Prostate gland (tissue), 2 donors: ENCODE data around the gene NIF3L1. TPM values are rescaled to one million over a fixed set of nuclear protein-coding genes. Genes with fewer than 3 reads are reported as not detected.

Experiments used
- DNase-seq: peaks from one replicate; pipeline ENCODE4 v3.0.0-alpha.2; 2019; ENCODE audit warnings: low spot score
- H3K27ac ChIP-seq, 2 donors: fragments of 200-600 bp; sonication (generic); 2 replicates each; pipeline ENCODE4 v1.5.1; 2017 to 2019
- H3K27me3 ChIP-seq: fragments of 200-600 bp; sonication (generic); replicated peaks from 2 replicates; pipeline ENCODE4 v1.5.1; 2019; ENCODE audit not compliant: insufficient read depth
- H3K36me3 ChIP-seq, 2 donors: fragments of 200-600 bp; sonication (generic); 1 replicate in 1 of 2; 2 replicates in 1 of 2; pipeline versions ENCODE4 v1.5.1 to v1.8.1; 2017 to 2019
- H3K4me1 ChIP-seq: fragments of 200-600 bp; sonication (generic); replicated peaks from 2 replicates; pipeline ENCODE4 v1.5.1; 2019
- H3K4me3 ChIP-seq, 2 donors: fragments of 200-600 bp; sonication (generic); 2 replicates each; pipeline ENCODE4 v1.5.1; 2017 to 2019
- H3K9me3 ChIP-seq: fragments of 200-600 bp; sonication (generic); 2 replicates; pipeline ENCODE4 v1.5.1; 2017
- POLR2A ChIP-seq: fragments of 450-650 bp; IDR thresholded peaks from one replicate; pipeline ENCODE4 v1.6.1; 2016; ENCODE audit warnings: antibody characterized with exemption, mild to moderate bottlenecking
- POLR2AphosphoS5 ChIP-seq: sonication (generic); formaldehyde crosslinking; IDR thresholded peaks from one replicate; pipeline ENCODE4 v1.6.1; 2017; ENCODE audit warnings: antibody characterized with exemption
- WGBS: methylation state at CpG from one replicate; pipeline ENCODE4 v1.1.5; 2018; 5-methylcytosine and 5-hydroxymethylcytosine counted together
- intact Hi-C: fragments of 100-400 bp; cut with DNase I; formaldehyde crosslinking; loops from one replicate; pipeline ENCODE4 v1.14.2; 2022
- total RNA-seq, 2 donors: library from RNA; depleted of rRNA; stranded (reverse); fragments of >200 nt; gene quantifications; one replicate each; pipeline ENCODE4 v1.1.0, GENCODE V29; 2016
- TF ChIP-seq, protein P1 (sequence below), 4 experiments: fragments of 200-600 bp in 2 of 4; fragments of 450-650 bp in 2 of 4; sonication (generic) in 2 of 4; IDR thresholded peaks; 1 replicate in 3 of 4; 2 replicates in 1 of 4; pipeline ENCODE4 v1.5.1; 2016 to 2019; ENCODE audit warnings: antibody characterized with exemption in 4 of 4, mild to moderate bottlenecking in 2 of 4, moderate library complexity in 2 of 4

NIF3L1 gene
- total RNA-seq, 2 donors from 2014 or later = 22.4 to 27.7 TPM

DNA sequence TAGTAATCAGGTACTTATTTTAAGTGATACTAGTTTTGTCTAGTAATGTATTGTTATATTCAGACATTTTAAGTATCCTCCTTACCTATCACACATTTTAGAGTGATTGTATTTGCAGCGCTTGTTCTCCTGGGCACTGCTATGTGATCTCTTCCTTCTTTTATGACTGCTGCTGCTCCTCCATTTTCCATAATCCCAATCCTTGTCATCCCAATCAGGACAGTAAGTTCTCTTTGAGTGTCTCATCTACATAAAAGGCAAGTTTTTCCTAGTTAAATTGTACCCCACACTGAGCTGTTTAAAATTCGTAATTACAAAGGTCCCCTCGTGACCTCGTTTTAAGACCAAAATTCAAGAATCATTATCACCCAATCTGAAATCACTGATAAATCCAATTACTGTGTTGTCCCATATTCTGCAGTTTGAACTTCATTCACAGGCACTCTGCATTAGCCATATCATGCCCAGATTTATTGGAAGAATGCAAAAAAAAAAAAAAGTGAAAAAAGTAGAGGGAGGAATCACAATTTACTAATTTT is 27.5 kb upstream of the NIF3L1 start:
- TF ChIP-seq, protein P1, sequence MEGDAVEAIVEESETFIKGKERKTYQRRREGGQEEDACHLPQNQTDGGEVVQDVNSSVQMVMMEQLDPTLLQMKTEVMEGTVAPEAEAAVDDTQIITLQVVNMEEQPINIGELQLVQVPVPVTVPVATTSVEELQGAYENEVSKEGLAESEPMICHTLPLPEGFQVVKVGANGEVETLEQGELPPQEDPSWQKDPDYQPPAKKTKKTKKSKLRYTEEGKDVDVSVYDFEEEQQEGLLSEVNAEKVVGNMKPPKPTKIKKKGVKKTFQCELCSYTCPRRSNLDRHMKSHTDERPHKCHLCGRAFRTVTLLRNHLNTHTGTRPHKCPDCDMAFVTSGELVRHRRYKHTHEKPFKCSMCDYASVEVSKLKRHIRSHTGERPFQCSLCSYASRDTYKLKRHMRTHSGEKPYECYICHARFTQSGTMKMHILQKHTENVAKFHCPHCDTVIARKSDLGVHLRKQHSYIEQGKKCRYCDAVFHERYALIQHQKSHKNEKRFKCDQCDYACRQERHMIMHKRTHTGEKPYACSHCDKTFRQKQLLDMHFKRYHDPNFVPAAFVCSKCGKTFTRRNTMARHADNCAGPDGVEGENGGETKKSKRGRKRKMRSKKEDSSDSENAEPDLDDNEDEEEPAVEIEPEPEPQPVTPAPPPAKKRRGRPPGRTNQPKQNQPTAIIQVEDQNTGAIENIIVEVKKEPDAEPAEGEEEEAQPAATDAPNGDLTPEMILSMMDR (IDR thresholded peaks at IDR 0.05) = no peak
- TF ChIP-seq POLR2AphosphoS5 (no peak), POLR2A (no peak)

DNA sequence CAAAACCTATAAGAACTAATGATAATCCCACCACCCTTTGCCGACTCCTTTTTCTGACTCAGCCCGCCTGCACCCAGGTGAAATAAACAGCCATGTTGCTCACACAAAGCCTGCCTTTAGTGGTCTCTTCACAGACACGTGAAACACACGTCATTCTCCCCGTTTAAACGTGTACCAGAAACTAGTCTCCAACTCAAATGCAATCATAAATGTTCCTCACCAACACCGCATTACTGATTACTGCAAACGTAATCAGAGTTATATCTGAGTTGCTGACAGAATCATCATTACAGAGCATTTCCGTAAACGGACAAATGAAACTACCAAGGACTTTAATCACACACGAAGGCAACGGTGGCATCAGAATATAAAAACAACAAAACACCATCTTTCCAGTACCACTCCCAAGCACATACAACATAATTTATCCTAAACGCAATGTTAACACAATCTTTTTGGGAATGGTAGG is 26.6 kb upstream of the NIF3L1 start:
- peaks cover 5% of the 10 kb centered on the region for H3K4me1 ChIP-seq
- peaks cover 2 to 8% of the 10 kb centered on the region in 2 donors for H3K36me3 ChIP-seq
- 0% methylated on average over 13 of the region's 13 CpGs for WGBS
- TF ChIP-seq, protein P1 (IDR thresholded peaks at IDR 0.05) = no peak
- peak; percentile 91 for TF ChIP-seq POLR2AphosphoS5
- TF ChIP-seq POLR2A = peak; percentile 81
- H3K4me3 ChIP-seq = peak overlapping the region; percentile 87 to 90
- H3K27me3 ChIP-seq = no peaks in the 10 kb centered on the region
- H3K9me3 ChIP-seq = no peaks in the 10 kb centered on the region
- intact Hi-C loops = no loop called here
- peak; percentile 55 for DNase-seq
- H3K27ac ChIP-seq = peak overlapping the region; percentile 100

More for the DNA sequence above, 27.5 kb upstream of the NIF3L1 start:
- H3K27ac ChIP-seq = peak overlapping the region; percentile 100
- peak overlapping the region; percentile 87 to 90 for H3K4me3 ChIP-seq
- DNase-seq = no peak
- H3K27me3 ChIP-seq = no peaks in the 10 kb centered on the region
- H3K4me1 ChIP-seq = peaks cover 5% of the 10 kb centered on the region
- H3K9me3 ChIP-seq = no peaks in the 10 kb centered on the region
- H3K36me3 ChIP-seq = peaks cover 2 to 15% of the 10 kb centered on the region in 2 donors
- intact Hi-C loops = no loop called here
- 3% methylated on average over 4 of the region's 4 CpGs for WGBS

DNA sequence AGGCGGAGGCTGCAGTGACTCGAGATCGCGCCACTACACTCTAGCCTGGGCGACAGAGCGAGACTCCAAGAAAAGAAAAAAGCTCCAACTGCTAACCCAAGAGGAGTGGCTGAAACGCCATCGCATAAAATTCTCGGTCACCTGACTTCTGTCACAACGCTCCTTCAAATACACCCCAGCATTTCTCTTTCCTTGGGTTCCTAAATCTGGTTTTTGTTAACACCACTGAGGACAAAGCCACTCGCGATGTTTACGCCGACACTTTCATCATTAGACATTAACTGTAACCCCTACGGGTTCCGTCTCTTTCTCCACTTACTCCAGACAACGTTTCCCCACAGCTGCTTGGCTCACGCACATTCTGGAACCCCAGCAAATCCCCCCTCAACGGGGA is 25.4 kb upstream of the NIF3L1 start:
- no peak for DNase-seq
- Histone ChIP-seq H3K4me3 (peak overlapping the region; percentile 87 to 90), H3K27ac (peak overlapping the region; percentile 100), H3K36me3 (peaks cover 2 to 4% of the 10 kb centered on the region in 2 donors), H3K4me1 (peaks cover 5% of the 10 kb centered on the region), H3K9me3 (no peaks in the 10 kb centered on the region), H3K27me3 (no peaks in the 10 kb centered on the region)
- intact Hi-C loops = loop anchor here (2.0 kb wide), 1 partner anchor 53 kb away; the partner anchor contains the start of gene BZW1
- under 1% methylated on average over 19 of the region's 19 CpGs for WGBS
- TF ChIP-seq POLR2AphosphoS5 = no peak
- TF ChIP-seq, protein P1 (IDR thresholded peaks at IDR 0.05) = no peak
- no peak for TF ChIP-seq POLR2A

DNA sequence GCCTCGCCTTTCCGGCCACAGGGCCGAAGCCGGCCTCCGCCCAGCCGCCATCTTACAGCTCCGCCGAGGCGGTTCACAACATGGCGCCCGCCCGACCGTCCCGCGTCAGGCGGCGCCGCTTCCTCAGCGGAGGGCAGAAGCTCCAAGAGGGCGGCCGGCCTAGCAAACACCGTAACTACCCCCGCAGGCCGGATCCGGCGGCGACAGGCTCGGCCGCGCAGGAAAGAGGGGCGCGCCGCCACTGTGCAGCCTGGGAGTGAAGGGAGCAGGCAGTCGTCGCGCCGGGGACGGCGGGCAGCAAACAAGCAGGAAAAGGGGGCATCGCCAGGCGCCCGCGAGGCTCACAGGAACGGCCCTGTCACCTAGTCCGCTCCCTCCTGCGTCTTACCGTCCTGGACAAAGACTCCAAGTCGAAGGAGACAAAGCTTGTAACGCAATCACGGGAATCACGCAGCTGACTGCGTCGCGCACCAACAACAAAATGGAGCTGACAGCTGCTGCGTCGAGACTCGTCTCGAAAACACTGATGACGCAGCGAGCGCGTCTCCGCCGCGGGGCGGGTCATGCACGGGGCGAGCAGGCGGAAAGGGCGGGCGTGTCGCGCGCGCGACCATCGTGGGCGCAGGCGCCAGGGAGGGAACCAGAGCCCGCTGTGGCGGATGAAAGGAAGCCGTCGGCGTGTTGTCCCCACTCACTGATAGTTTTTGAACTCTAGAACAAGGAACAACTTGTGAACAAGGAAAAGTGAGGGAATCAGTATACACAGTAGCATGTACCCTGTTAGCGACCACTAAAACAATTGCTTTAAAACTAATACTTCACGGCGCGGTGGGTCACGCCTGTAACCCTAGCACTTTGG is 24.8 kb upstream of the NIF3L1 start, which contains the start of gene CLK1:
TSS of gene CLK1 (minus strand) at position 483 of the 859 bp plus-strand sequence. CDS start 2,796 bp downstream, outside the sequence.
- peak; percentile 95 for DNase-seq
- intact Hi-C loops = loop anchor here (2.0 kb wide), 1 partner anchor 54 kb away; the partner anchor contains the start of gene BZW1
- TF ChIP-seq POLR2A (peak; percentile 99), POLR2AphosphoS5 (peak; percentile 100)
- TF ChIP-seq, protein P1 (IDR thresholded peaks at IDR 0.05) = peak in 1 of 4 experiments; percentile 5
- H3K27me3 ChIP-seq = no peaks in the 10 kb centered on the region
- peak within 1 kb of the TSS; percentile 100 for H3K27ac ChIP-seq
- peak within 1 kb of the TSS; percentile 87 to 90 for H3K4me3 ChIP-seq
- peaks cover 0 to 2% of the 10 kb centered on the region in 2 donors for H3K36me3 ChIP-seq
- under 1% methylated on average over 89 of the region's 89 CpGs for WGBS
- H3K9me3 ChIP-seq = no peaks in the 10 kb centered on the region
- peaks cover 4% of the 10 kb centered on the region for H3K4me1 ChIP-seq
